MM.1S (cell line): ENCODE measurements around the gene CCDC51.

Experiments used
- DNase-seq: peaks from one replicate; pipeline ENCODE4 v3.0.0-alpha.2; 2015
- H2AFZ ChIP-seq: fragments of 300-600 bp; sonication (generic); 2 replicates; pipeline ENCODE4 v1.6.0; 2016; ENCODE audit warnings: antibody characterized with exemption, low read length
- H3F3A ChIP-seq: fragments of 300-600 bp; sonication (generic); 2 replicates; pipeline ENCODE4 v1.6.1; 2016; ENCODE audit warnings: mild to moderate bottlenecking, antibody characterized with exemption, low read length, moderate library complexity, mixed read lengths; ENCODE audit not compliant: insufficient read depth
- H3K27ac ChIP-seq: fragments of 300-600 bp; sonication (generic); 2 replicates; pipeline ENCODE4 v1.5.1; 2016; ENCODE audit warnings: mild to moderate bottlenecking, low read length
- H3K27me3 ChIP-seq: fragments of 300-600 bp; sonication (generic); replicated peaks from 2 replicates; pipeline ENCODE4 v1.6.0; 2016; ENCODE audit warnings: low read length; ENCODE audit not compliant: insufficient read depth
- H3K36me3 ChIP-seq: fragments of 300-600 bp; sonication (generic); replicated peaks from 2 replicates; pipeline ENCODE4 v1.6.1; 2016; ENCODE audit warnings: mild to moderate bottlenecking, low read length, mixed read lengths; ENCODE audit not compliant: insufficient read depth
- H3K4me1 ChIP-seq: fragments of 300-600 bp; sonication (generic); 2 replicates; pipeline ENCODE4 v1.6.1; 2016; ENCODE audit warnings: low read length, mixed read lengths
- H3K4me2 ChIP-seq: fragments of 300-600 bp; sonication (generic); 2 replicates; pipeline ENCODE4 v1.6.0; 2016; ENCODE audit warnings: low read depth, low read length
- H3K4me3 ChIP-seq: fragments of 300-600 bp; sonication (generic); 2 replicates; pipeline ENCODE4 v1.5.1; 2016; ENCODE audit warnings: low read length, mixed read lengths
- H3K79me2 ChIP-seq: fragments of 300-600 bp; sonication (generic); 2 replicates; pipeline ENCODE4 v1.6.1; 2016; ENCODE audit warnings: mixed run types, low read length, mixed read lengths
- H3K9ac ChIP-seq: fragments of 300-600 bp; sonication (generic); 2 replicates; pipeline ENCODE4 v1.6.1; 2016; ENCODE audit warnings: low read length, mixed read lengths
- H3K9me2 ChIP-seq: fragments of 300-600 bp; sonication (generic); replicated peaks from 2 replicates; pipeline ENCODE4 v1.6.1; 2016; ENCODE audit warnings: mild to moderate bottlenecking, low read length, mixed read lengths; ENCODE audit not compliant: insufficient read depth
- H3K9me3 ChIP-seq: fragments of 300-600 bp; sonication (generic); replicated peaks from 2 replicates; pipeline ENCODE4 v1.6.1; 2016; ENCODE audit warnings: mild to moderate bottlenecking, low read length, mixed read lengths; ENCODE audit not compliant: insufficient read depth
- H4K20me1 ChIP-seq: fragments of 300-600 bp; sonication (generic); 2 replicates; pipeline ENCODE4 v1.6.1; 2016; ENCODE audit warnings: mild to moderate bottlenecking, low read length, moderate library complexity, mixed read lengths; ENCODE audit not compliant: insufficient read depth
- EZH2 ChIP-seq: fragments of 300-600 bp; sonication (generic); optimal IDR thresholded peaks from 2 replicates; pipeline ENCODE3; 2017; ENCODE audit warnings: low read depth, mild to moderate bottlenecking, antibody characterized with exemption, low read length, mixed read lengths
- EZH2phosphoT487 ChIP-seq: fragments of 300-600 bp; sonication (generic); IDR thresholded peaks from 2 replicates; pipeline ENCODE4 v1.6.1; 2018; ENCODE audit warnings: antibody characterized with exemption, low read length
- TF ChIP-seq, protein P1 (sequence below): fragments of 300-600 bp; sonication (generic); IDR thresholded peaks from 2 replicates; pipeline ENCODE4 v1.5.1; 2016; ENCODE audit warnings: antibody characterized with exemption, low read length, mixed read lengths

CCDC51 gene

DNA sequence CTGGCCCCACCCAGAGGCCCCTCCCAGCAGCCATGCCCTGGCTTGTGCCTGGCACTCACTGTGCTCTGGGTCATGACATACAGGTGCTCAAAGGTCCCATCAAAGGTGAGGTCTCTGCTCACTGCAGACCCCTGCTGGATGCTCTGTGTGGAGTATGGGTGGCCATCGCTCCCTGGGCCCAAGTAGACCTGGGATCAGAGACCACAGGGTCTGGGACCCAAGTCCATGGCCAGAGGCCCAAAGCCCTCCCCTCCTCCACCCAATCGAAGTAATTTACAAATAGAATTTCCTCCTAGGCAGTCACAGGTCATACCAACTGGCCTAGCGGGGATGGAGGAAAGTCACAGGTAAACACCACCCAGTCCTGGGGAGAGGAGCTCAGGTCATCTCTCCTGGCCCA, 17.6 kb downstream of the CCDC51 start:
- Histone ChIP-seq H3K36me3 (no peaks in the 10 kb centered on the region), H3K79me2 (no peaks in the 10 kb centered on the region), H3K9me3 (no peaks in the 10 kb centered on the region), H3F3A (no peaks in the 10 kb centered on the region), H3K27ac (no peak overlapping the region), H2AFZ (no peak overlapping the region), H4K20me1 (no peaks in the 10 kb centered on the region), H3K4me2 (no peak overlapping the region), H3K9me2 (no peaks in the 10 kb centered on the region), H3K4me3 (no peak overlapping the region), H3K27me3 (peaks cover 37% of the 10 kb centered on the region), H3K4me1 (no peaks in the 10 kb centered on the region), H3K9ac (no peak overlapping the region)
- DNase-seq = no peak
- TF ChIP-seq, protein P1, sequence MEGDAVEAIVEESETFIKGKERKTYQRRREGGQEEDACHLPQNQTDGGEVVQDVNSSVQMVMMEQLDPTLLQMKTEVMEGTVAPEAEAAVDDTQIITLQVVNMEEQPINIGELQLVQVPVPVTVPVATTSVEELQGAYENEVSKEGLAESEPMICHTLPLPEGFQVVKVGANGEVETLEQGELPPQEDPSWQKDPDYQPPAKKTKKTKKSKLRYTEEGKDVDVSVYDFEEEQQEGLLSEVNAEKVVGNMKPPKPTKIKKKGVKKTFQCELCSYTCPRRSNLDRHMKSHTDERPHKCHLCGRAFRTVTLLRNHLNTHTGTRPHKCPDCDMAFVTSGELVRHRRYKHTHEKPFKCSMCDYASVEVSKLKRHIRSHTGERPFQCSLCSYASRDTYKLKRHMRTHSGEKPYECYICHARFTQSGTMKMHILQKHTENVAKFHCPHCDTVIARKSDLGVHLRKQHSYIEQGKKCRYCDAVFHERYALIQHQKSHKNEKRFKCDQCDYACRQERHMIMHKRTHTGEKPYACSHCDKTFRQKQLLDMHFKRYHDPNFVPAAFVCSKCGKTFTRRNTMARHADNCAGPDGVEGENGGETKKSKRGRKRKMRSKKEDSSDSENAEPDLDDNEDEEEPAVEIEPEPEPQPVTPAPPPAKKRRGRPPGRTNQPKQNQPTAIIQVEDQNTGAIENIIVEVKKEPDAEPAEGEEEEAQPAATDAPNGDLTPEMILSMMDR = no peak; the same call in 1 of the 2 replicates
- TF ChIP-seq EZH2 (no peak), EZH2phosphoT487 (no peak)

DNA sequence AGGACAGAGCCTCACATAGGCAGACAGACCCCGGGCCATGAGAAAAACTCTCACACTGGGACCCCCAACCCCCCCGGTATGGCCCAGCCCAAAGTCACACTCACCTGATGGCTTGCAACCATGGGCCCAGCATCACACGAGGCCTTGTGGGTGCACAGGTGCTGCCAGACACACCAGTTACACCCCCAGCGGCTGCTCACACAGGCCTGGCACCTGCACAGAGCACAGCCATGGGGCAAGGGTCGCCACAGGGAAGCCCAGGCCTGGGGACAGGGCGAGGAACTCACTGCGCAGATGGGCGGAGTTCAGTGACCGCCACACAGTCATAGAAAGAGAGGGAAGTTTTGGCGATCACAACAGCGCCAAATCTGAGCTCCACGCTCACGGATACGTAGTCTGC, 19.4 kb downstream of the CCDC51 start:
- no peak overlapping the region for H3K9ac ChIP-seq
- no peak overlapping the region for H3K4me2 ChIP-seq
- no peaks in the 10 kb centered on the region for H3F3A ChIP-seq
- no peaks in the 10 kb centered on the region for H3K36me3 ChIP-seq
- H3K9me3 ChIP-seq = no peaks in the 10 kb centered on the region
- TF ChIP-seq EZH2phosphoT487 = no peak
- TF ChIP-seq, protein P1 = no peak
- no peak for TF ChIP-seq EZH2
- peaks cover 46% of the 10 kb centered on the region for H3K27me3 ChIP-seq
- H3K4me3 ChIP-seq = no peak overlapping the region
- no peak overlapping the region for H3K27ac ChIP-seq
- no peaks in the 10 kb centered on the region for H4K20me1 ChIP-seq
- H3K4me1 ChIP-seq = no peaks in the 10 kb centered on the region
- H3K9me2 ChIP-seq = no peaks in the 10 kb centered on the region
- H3K79me2 ChIP-seq = no peaks in the 10 kb centered on the region
- no peak for DNase-seq
- no peak overlapping the region for H2AFZ ChIP-seq

DNA sequence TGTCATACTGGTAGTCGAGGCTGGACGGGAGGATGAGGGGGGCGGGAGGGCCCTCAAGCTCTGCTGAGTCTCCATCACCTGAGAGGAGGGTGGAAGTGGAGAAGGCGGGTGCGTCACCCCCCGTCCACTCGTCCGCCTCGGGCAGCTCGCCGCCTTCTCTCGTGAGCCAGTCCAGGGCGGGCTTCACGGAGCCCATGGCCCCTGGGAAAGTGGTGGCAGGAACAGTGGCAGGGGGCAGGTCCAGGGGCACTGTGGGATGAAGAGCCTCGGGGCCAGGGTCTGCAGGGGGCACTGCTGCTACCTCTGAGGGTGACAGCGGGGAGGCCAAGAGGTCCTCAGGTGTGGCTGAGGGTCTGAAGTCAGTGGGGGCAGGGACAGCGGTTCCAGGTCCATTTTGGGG, 20.3 kb downstream of the CCDC51 start:
- TF ChIP-seq EZH2phosphoT487 = no peak
- no peak for TF ChIP-seq EZH2
- TF ChIP-seq, protein P1 = no peak
- no peak overlapping the region for H2AFZ ChIP-seq
- no peaks in the 10 kb centered on the region for H4K20me1 ChIP-seq

More for the DNA sequence above, 20.3 kb downstream of the CCDC51 start:
- no peaks in the 10 kb centered on the region for H3K4me1 ChIP-seq
- no peaks in the 10 kb centered on the region for H3F3A ChIP-seq
- no peaks in the 10 kb centered on the region for H3K79me2 ChIP-seq
- no peak overlapping the region for H3K4me3 ChIP-seq
- no peak overlapping the region for H3K9ac ChIP-seq
- peaks cover 45% of the 10 kb centered on the region for H3K27me3 ChIP-seq
- no peaks in the 10 kb centered on the region for H3K9me3 ChIP-seq
- no peaks in the 10 kb centered on the region for H3K36me3 ChIP-seq
- no peak overlapping the region for H3K27ac ChIP-seq
- DNase-seq = no peak
- no peak overlapping the region for H3K4me2 ChIP-seq
- H3K9me2 ChIP-seq = no peaks in the 10 kb centered on the region
